ENCODE measurements around the gene PELI2.

GRCh38 chr14:56280843-56281242 lies 162.6 kb downstream of the PELI2 start:
- no peak for TF ChIP-seq CTCF (tag by site-specific recombination; IDR thresholded peaks at IDR 0.05)
- no peak for TF ChIP-seq ZNF510 (tag by site-specific recombination; IDR thresholded peaks at IDR 0.05; ENCODE audit: insufficient replicate concordance)
- TF ChIP-seq KLF16 (tag by site-specific recombination; IDR thresholded peaks at IDR 0.05): no peak
- no peak for TF ChIP-seq TCF7L2 (IDR thresholded peaks at IDR 0.05; ENCODE audit: borderline replicate concordance, low read depth, low read length)
- no peak for TF ChIP-seq YY1 (tag by site-specific recombination; IDR thresholded peaks at IDR 0.05)
- no peak for TF ChIP-seq ZBTB17 (tag by site-specific recombination; IDR thresholded peaks at IDR 0.05)
- no peak for TF ChIP-seq BCL6B (tag by site-specific recombination; IDR thresholded peaks at IDR 0.05)
- no peak for TF ChIP-seq ZNF837 (tag by site-specific recombination; IDR thresholded peaks at IDR 0.05)
- TF ChIP-seq ZNF768 (tag by site-specific recombination; IDR thresholded peaks at IDR 0.05): no peak
- no peak for TF ChIP-seq ZNF404 (tag by site-specific recombination; IDR thresholded peaks at IDR 0.05)
- TF ChIP-seq ZBTB10 (tag by site-specific recombination; IDR thresholded peaks at IDR 0.05): no peak
